Right lobe of liver (tissue), 4 donors: ENCODE results near the gene CYYR1.

Experiments used
- POLR2A ChIP-seq: fragments of 450-650 bp; IDR thresholded peaks from one replicate; pipeline ENCODE4 v1.6.1; 2017; ENCODE audit warnings: antibody characterized with exemption, mild to moderate bottlenecking
- TF ChIP-seq, protein P1 (sequence below), 4 donors: fragments of 200-600 bp in 3 of 4; fragments of 450-650 bp in 1 of 4; IDR thresholded peaks; one replicate each; pipeline versions ENCODE4 v1.5.1 to v1.8.0; 2016 to 2022; ENCODE audit warnings: antibody characterized with exemption in 4 of 4, mild to moderate bottlenecking in 2 of 4
- donor health status: DM: no; HTN: no; CAD: no.
- donor health status: DM: no; HTN: no; CAD: no.
- donor health status: DM: no; HTN: yes; CAD: no.

DNA sequence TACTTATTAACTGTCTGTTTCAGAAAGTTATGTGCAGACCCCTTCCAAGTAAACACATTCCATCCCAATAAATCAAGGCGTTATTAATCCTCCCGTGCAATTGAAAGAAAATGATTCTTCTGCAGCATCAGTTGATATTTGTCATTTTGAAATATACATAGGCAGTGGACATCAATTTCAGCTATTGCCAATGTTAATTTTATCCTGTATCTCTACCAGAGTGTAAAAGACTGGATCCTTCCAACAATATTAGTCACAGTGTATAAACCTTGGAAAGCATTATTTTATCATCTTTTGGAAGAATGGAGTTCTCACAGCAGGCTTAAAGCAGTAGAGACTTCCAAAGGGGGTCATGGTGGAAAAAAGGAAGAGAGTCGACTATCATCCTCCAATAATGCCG lies 150.4 kb downstream of the CYYR1 start:
- no peak for TF ChIP-seq POLR2A
- TF ChIP-seq, protein P1, sequence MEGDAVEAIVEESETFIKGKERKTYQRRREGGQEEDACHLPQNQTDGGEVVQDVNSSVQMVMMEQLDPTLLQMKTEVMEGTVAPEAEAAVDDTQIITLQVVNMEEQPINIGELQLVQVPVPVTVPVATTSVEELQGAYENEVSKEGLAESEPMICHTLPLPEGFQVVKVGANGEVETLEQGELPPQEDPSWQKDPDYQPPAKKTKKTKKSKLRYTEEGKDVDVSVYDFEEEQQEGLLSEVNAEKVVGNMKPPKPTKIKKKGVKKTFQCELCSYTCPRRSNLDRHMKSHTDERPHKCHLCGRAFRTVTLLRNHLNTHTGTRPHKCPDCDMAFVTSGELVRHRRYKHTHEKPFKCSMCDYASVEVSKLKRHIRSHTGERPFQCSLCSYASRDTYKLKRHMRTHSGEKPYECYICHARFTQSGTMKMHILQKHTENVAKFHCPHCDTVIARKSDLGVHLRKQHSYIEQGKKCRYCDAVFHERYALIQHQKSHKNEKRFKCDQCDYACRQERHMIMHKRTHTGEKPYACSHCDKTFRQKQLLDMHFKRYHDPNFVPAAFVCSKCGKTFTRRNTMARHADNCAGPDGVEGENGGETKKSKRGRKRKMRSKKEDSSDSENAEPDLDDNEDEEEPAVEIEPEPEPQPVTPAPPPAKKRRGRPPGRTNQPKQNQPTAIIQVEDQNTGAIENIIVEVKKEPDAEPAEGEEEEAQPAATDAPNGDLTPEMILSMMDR (IDR thresholded peaks at IDR 0.05), result no peak
